ENCODE measurements around the gene ADGRL1.
"Not testable (repeated sequence)": the region's sequence is repeated elsewhere in the genome, so short reads cannot be mapped to it uniquely, and the experiment has no call there.

Gene ADGRL1

GRCh38 chr19:14164724-14165493, 41.1 kb downstream of the ADGRL1 start:
- DNase-seq: no peak

GRCh38 chr19:14164082-14164481, 41.9 kb downstream of the ADGRL1 start:
- DNase-seq: no peak

GRCh38 chr19:14162871-14163297, 43.1 kb downstream of the ADGRL1 start:
- DNase-seq: no peak

GRCh38 chr19:14161305-14161704, 44.7 kb downstream of the ADGRL1 start:
- DNase-seq: no peak

- DNase-seq: no peak
Measured at GRCh38 chr19:14160017-14160703, 45.8 kb downstream of the ADGRL1 start.

- no peak for DNase-seq
Measured at GRCh38 chr19:14159059-14159458, 46.9 kb downstream of the ADGRL1 start.

GRCh38 chr19:14158276-14159023, 47.5 kb downstream of the ADGRL1 start:
- no peak for DNase-seq

- DNase-seq: no peak
Measured at GRCh38 chr19:14156971-14157717, 48.8 kb downstream of the ADGRL1 start.

- DNase-seq: no peak
Measured at GRCh38 chr19:14156122-14156521, 49.8 kb downstream of the ADGRL1 start.

- DNase-seq: no peak
Measured at GRCh38 chr19:14155371-14155770, 50.6 kb downstream of the ADGRL1 start.

GRCh38 chr19:14152713-14153112, 53.3 kb downstream of the ADGRL1 start:
- DNase-seq: no peak

- no peak for DNase-seq
Measured at GRCh38 chr19:14150770-14151661, 55.0 kb downstream of the ADGRL1 start.

GRCh38 chr19:14150041-14150769, 55.8 kb downstream of the ADGRL1 start:
- no peak for DNase-seq

- peak in 51 of 58 donors; percentile 16 to 75 (median 56) for DNase-seq
Measured at GRCh38 chr19:14149509-14149994, 56.4 kb downstream of the ADGRL1 start.

- no peak for DNase-seq
Measured at GRCh38 chr19:14148751-14149410, 57.1 kb downstream of the ADGRL1 start.

- peak in 54 of 58 donors; percentile 20 to 74 (median 56) for DNase-seq
Measured at GRCh38 chr19:14147797-14148605, 58.0 kb downstream of the ADGRL1 start.

GRCh38 chr19:14146789-14147216, 59.2 kb downstream of the ADGRL1 start:
- peak in 11 of 58 donors; percentile 11 to 52 (median 18) for DNase-seq

- not testable (repeated sequence) for DNase-seq
Measured at GRCh38 chr19:14146169-14146568, 59.8 kb downstream of the ADGRL1 start.
